ENCODE measurements around the gene TFG.
"Not testable (repeated sequence)": the region's sequence is repeated elsewhere in the genome, so short reads cannot be mapped to it uniquely, and the experiment has no call there.

The TFG gene

DNA sequence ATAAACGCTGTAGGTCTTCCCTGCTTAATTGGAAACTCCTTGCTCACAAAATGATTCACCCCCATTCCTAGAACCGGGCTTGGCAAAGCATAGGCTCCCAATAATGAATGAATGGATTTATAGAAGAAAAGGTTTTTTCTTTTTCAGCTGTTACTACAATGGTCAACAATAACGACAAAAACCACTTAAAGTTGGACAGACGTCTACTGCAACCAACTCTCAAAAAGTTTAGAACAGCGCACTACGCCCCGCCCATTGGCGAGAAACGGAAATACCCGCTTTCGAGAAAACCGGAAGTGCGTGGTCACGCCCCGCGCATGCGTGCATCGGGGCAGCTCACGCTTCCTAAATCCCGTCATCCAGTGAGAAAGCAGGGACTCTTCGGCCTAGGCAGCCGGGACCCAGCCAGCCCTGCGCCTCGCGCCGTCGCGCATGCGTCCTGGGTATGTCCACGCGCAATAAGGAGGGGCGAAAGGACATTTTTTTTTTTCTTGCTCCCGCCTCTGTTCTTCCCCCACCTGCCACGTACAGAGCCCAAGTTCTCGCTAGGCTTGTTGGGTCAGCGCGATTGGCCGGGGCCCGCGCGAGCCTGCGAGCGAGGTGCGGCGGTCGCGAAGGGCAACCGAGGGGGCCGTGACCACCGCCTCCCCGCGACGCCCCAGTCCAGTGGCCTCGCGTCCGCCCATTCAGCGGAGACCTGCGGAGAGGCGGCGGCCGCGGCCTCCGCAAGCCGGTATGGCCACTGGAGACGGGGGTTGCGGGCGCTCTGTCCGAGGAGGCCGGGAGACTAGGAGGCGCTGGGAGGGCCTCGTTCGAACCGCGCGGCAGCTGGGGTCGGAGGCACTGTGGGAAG, at the start of gene TFG:
Gene TFG (plus strand): TSS at position 506 of the 853 bp plus-strand sequence. CDS start 4,192 bp downstream, outside the sequence.
- peak; percentile 94 to 98 for DNase-seq

DNA sequence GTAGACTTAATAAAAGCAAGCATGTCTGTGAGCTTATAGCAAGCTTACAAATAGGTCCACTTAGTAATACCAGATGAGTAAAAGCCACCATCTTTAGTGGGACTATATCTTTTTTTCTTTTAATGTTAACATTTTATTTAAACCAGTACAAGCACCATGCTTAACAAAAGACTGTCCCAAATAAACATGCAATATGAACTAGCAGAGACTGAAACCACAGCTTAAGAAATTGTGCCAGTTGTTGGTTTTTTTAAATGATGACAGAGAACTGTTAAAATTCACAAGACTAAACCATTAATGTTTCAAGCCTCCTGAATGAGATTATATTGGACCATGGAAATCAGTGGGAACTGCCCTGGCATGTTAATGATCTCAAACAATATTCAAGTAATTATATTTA, 48.0 kb upstream of the TFG start:
- not testable (repeated sequence) for DNase-seq

DNA sequence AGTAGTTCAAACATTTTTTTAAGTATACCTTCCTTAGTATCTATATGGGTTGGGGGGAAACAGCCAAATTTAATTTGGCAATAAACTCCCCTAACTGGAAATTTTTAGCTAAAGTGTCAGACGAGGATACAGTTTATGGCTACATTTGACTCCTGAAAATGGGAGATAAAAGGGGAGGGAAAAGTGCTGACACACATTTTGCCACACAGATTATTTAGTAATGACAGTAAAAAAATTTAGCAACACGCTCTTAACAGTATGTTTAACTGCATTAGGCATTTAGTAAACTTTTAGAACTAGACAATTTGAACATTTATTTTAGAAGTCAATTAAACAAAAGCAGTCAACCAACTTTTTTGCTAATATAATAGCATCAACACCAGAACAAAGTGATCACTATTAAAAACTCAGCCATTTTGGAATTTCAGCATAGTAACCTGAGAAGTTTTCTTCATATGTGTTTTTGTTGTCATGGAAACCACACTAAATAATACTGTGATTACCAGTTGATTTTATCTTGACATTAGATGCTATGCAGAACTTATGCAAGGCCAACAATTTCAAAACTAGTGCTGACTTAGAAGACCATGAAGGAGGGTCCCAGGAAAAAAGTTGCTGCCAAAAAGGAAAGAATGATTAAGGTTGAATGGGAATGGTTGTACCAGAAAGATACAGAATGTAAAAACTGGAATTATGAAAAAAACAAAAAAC, 47.0 kb upstream of the TFG start:
- DNase-seq, result peak in 1 of 2 experiments; percentile 8

DNA sequence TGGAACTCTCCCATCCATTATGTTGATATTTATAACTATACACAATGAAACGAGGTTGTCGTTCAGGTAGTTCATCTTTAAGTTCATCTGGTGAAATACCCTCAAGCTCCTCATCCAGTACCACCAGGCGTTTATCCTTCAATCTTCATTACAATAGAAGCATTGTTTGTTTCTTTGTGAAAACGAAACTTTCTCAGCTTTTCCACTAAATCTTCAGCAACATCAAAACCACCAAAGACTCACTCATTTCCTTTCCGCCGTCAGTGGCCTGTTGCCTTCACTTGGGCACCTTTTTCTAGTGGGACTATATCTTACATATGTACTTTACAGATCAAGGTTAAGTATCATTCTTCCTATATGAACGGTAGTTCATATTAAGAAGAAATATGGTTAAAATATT, 44.1 kb upstream of the TFG start:
- DNase-seq, result no peak

DNA sequence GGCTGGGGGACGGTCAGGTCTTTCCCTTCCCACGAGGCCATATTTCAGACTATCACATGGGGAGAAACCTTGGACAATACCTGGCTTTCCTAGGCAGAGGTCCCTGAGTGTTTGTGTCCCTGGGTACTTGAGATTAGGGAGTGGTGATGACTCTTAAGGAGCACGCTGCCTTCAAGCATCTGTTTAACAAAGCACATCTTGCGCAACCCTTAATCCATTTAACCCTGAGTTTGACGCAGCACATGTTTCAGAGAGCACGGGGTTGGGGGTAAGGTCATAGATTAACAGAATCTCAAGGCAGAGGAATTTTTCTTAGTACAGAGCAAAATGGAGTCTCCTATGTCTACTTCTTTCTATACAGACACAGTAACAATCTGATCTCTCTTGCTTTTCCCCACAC, 42.6 kb upstream of the TFG start:
- not testable (repeated sequence) for DNase-seq

DNA sequence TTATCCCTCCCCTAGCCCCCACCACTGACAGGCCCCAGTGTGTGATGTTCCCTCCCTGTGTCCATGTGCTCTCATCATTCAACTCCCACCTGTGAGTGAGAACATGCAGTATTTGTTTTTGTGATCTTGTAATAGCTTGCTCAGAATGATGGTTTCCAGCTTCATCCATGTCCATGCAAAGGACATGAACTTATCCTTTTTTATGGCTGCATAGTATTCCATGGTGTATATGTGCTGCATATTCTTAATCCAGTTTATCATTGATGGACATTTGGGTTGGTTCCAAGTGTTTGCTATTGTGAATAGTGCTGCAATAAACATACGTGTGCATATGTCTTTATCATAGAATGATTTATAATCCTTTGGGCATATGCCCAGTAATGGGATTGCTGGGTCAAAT, 42.0 kb upstream of the TFG start:
- not testable (repeated sequence) for DNase-seq

DNA sequence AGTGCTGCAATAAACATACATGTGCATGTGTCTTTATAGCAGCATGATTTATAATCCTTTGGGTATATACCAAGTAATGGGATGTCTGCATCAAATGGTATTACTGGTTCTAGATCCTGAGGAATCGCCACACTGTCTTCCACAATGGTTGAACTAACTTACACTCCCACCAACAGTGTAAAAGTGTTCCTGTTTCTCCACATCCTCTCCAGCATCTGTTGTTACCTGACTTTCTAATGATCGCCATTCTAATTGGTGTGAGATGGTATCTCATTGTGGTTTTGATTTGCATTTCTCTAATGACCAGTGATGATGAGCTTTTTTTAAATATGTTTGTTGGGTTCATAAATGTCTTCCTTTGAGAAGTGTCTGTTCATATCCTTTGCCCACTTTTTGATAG, 38.3 kb upstream of the TFG start:
- not testable (repeated sequence) for DNase-seq

DNA sequence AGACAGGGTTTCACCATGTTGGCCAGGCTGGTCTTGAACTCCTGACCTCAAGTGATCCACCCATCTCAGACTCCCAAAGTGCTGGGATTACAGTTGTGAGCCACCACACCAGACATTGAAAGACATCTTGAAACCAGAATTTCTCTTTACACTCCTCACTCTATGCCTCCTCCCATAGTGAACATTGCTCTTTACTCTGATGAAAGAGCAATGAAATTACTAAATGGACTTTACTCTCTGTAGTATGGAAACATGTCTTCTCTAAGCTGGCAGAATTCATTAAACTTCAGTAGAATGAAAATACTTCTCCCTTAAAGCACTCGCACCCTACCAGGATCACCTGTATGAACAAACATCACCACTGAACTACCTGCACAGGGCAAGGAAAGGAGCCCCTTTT, 27.8 kb upstream of the TFG start:
- DNase-seq, result no peak

DNA sequence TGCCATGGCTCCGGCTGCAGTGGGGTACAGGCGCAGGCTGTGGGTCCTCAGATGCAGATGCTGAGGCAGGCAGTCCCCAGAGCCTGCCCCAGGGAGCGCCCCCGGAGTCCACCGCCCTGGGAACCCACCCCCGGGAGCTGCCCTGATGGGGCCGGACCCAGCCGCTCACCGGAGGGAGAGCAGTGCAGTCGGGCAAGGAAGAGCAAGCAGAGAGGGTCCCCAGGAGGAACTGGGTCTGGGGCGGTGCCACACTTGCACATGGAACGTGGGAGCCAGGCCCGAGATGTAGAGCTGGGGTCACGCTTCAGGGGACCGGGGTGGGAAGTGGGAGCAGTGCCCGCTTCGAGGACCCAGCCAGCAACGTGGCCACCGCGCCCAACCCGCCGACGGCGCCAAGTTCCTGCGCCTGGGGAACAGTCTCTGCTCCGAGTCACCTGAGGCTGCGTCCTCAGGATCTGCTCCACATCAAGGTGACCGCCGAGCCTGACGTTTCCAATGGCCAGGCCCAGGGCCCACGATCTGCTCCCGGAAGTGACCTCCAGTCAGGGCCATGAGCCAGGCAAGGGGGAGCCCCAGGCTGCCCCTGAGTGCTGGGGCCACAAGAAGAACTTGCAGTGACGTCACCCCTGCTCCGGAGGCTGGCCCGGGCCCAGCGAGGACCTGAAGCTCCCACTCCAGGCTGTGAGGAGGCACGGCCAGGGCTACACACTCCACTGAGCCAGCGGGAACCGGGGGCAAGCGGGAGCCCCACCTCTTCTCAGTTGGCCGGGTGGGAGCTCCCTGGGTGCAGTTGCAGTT, 27.0 kb upstream of the TFG start:
- DNase-seq, result no peak

DNA sequence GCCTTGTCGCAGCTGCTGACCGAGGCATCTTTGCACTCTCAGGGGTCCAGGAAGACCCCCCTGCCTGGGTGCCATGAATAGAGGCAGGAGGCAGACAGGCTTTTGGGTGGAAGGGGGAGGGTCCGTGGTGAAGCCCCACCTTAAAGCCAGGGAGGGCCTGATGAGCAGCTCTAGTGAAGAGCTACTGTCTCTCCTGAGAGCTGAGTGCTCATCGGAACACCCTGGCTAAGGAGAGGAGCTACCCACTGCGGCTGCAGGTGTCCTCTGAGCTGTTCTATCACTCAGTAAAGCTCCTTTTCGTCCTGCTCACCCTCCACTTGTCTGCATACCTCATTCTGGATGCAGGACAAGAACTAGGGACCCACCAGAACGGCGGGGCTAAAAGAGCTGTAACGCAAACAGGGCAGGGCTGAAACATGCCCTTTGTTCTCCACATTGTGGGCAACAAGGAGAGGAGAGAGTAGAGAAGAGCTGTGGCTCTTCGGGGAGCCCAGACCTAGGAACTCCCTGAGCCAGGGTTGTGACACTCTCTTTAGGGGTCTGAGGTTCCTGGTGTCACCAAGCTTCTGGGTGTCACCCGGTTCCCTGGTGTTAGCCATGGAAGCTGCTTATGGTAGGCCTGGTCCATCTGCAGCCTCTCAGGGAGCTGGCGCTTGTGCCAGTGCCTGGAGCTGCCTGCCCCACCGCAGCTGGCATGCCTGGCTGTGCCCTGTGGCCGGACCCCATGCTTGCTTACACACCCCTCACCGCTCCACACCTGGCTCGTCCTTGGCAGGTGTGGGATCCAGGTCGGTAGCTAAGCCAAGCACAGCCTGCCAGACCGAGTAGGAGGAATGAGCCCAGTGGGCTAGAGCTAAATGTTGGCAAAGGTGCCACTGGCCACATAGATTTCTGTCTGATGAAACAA, 26.2 kb upstream of the TFG start:
- DNase-seq, result no peak

DNA sequence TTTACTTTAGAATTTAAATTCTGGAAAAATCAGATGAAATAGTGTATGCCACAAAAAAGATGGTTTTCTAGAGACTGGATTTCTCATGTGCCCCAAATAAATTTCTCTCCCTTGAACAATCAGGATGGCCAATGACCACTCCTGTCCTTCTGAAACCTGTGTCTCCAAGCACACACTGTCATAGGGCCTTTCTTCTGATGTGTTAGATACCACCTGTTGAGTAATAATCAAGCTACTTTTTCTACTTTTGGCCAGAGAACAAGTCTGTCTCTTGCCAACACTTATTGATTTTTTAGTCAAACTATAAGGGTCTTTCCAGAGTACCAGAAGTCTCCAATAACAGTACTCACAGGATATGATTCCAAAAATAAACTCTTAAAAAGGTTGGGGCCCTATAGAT, 16.1 kb upstream of the TFG start:
- DNase-seq, result no peak

DNA sequence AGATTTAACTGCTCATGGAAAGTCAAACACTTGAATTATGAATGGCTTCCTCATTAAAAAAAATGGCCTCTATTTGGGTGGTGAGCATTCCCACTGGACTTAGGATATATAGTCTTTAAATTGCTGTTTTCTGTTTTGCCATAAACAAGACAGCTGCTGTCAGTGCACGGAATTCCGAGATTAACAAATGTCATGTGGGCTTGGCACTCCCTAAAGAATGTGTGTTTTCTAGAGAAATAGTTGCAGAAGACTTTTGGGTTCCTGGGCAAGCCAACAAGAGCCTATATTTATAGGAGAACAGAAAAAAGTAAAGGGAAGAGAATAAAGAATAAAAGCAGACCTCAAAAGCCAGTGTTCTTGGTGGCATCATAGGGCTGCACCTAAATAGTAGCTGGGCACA, 13.6 kb upstream of the TFG start:
- no peak for DNase-seq

DNA sequence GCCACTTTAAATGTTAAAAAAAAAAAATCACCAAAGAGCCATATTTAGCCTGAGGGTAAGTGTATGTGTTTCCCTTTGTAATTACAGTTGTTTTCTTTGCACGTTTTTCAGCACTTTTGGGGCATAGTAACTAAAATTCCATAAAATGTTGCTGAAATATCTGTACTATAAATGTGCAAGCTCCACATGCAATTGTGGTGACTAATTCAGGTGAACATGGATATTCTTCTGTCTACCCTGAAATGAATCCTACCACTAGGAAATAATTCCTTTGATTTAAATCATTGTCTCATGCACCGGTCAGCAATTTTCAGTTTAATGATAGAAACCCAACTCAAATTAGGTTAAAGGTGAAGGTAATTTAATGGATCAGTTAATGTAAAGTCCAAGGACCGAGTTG, 13.1 kb upstream of the TFG start:
- no peak for DNase-seq

DNA sequence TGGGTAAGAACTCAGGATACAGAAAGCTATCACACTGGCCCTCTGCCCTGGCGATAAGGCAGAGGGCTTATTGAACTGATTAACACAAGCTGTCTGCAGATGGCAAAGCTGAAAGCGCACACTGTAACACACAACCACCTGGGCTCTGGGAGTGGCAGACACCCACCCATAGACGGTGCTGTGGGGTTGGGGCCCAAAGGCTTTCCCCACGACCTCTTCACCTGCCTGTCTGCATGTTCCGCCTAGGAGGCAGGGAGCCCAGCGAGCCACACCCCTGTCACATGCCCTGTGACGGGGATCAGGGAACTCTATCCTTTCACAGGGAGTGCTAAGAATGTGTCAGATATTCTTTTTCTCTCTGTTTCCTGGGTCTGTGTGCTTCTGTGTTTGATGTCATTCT, 12.1 kb upstream of the TFG start:
- no peak for DNase-seq

DNA sequence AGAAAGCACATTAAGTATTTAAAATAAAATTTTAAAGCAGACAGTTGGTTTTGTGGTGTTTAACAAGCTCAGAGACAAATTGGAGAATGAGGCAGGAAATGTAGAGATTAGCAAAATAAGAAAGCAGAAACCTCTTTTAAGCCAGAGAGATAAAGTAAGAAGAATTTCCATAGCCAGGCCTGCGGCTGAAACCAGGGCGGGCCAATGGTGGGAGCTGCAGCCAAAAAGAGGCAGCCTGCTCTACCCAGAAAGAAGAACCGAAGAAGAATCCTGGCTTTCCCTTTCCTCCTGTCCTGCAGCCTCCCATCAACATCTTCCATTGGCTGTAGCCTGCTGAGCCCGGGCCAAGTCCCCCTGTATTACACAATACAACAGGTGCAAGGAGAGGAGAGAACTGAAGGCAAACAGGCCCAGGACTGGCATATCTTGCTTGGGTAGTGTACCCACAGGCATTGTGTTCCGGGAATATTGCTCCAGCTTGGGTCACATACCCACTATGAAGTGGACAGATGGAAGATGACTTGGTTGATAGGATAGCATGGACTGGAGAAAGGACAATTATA, 11.5 kb upstream of the TFG start:
- no peak for DNase-seq

DNA sequence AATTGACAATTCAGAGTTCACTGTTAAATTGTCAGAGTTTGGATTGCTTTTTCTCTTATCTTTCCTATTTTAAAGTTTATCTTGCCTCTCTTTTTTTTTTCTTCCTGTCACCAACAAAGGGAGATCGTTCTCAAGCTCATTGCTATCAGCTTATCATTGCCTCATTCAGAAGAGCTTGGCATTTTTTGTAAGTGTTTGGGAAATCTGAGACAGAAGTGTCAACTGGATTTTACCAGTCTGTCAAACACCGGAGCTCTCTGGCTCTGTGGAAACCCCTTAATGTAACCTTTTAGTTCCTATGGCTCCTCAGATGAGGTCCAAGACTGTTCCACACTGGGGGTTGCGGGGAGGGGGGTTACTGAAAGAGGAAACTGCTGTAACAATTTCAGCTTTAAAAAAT, 10.6 kb upstream of the TFG start:
- DNase-seq, result no peak

DNA sequence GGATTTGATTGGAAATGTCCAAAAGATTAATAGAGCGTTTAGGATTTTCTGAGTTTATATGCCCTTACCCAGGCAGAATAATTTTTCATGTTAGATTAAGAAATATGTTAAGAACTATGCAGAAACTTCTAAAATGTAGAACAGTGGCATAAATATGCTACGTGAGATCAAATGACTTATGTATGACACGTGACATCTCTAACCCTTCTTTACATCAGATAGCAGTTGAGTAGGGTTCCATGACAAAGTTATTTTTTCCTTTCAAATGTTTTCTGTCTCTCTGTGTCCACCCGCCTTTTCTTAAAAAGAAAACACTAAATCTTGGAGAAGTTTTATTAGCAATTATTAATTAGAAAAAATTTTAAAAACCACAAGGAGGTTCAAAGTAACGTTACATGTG, 8.6 kb upstream of the TFG start:
- DNase-seq, result no peak

DNA sequence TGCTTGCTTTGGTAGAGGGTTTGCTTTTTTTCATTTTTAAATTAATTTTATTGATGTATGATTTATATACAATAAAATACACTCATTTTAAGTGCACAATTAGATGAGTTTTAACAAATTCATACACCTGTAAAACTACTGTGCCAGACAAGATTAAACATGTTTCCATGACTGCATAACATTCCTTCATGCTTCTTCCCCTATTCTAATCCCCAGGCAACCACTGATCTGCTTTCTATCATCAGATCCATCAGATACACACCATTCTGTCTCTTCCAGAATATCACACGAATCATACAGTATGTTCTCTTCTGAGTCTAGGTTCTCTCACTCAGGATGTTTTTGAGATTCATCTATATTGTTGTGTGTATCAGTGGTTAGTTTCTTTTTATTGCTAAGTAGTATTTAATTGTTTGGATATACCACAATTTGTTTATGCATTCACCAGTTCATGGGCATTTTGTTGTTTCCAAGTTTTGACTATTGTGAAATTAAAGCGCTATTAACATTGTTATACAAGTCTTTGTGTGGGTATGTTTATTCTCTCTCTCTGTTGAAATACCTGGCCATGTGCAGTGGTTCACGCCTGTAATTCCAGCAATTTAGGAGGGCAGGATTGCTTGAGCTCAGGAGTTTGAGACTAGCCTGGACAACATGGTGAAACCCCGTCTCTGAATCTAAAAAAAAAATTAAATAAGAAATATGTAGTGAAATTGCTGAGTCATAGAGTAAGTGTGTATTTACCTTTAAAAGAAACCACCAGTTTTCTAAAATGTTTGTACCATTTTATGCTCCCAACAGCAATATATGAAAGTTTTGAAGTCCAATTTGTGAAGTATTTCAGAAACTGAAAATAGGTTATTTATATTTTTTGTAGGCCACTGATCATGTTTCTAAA, 7.0 kb upstream of the TFG start:
- no peak for DNase-seq

DNA sequence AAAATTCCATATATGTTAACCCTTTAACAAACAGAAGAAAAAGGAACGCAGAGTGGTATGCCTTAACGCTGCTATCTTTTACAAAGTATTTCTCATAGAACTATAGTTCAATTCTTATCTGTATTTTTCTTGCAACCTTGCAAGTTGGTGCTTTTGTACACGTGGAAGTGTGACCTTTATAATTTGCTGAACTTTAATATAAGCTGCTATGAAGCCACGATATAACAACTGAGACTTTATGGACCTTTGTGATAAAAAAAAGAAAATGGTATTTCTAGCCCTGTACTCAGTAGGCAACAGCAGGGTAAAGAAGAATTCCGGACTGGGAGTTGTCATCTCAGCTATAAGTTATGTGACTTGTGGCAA, 6.3 kb upstream of the TFG start:
- no peak for DNase-seq

DNA sequence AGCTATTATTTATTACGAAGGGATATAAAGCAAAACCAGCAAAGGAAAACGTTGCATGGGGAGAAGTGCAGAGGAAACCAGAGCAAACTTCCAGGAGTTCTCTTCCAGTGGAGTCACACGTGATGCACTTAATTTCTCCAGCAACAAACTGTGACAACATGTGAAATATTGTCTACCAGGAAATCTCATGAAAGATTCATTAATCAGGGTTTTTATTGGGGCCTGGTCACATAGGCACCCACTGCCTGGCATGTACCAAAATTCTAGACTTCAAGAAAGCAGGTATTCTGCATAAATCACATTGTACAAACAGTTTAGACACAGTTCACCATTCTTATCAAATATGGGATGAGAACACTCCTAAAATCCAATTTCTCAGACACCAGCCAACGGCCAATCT, 5.4 kb upstream of the TFG start:
- DNase-seq, result no peak

DNA sequence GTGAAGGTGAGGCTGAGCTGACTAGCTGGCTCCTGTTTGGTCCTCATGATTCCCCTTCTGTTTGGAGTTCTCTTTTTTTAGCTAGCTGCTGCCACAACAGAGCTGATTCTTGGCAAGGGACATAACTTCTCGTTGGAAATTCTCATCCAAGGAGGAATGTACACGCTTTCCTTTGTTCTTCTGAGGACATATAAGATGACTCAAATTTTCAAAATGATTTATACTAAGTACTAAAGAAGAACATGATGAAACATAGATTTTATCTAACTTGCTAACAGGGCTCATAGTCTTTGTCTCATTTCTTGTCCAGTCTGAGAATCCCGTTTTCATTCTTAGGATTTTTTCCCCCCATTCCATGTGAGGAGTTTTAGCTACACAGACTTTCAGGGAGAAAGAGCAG, 2.9 kb upstream of the TFG start:
- DNase-seq, result no peak

Data from SW 1271 (cell line).